ENCODE measurements around the gene KRTAP9-8.

DNA sequence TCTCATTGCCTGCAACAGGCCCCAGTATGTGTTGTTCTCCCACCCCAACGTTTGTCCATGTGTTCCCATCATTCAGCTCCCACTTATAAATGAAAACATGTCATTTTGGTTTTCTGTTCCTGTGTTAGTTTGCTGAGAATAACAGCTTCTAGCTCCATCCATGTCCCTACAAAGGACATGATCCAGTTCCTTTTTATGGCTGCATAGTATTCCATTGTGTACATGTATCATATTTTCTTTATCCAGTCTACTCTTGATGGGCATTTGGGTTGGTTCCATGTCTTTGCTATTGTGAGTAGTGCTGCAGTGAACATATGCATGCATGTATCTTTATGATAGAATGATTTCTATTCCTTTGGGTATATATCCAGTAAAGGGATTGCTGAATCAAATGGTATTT, 22.1 kb upstream of the KRTAP9-8 start:
- TF ChIP-seq, protein P1, sequence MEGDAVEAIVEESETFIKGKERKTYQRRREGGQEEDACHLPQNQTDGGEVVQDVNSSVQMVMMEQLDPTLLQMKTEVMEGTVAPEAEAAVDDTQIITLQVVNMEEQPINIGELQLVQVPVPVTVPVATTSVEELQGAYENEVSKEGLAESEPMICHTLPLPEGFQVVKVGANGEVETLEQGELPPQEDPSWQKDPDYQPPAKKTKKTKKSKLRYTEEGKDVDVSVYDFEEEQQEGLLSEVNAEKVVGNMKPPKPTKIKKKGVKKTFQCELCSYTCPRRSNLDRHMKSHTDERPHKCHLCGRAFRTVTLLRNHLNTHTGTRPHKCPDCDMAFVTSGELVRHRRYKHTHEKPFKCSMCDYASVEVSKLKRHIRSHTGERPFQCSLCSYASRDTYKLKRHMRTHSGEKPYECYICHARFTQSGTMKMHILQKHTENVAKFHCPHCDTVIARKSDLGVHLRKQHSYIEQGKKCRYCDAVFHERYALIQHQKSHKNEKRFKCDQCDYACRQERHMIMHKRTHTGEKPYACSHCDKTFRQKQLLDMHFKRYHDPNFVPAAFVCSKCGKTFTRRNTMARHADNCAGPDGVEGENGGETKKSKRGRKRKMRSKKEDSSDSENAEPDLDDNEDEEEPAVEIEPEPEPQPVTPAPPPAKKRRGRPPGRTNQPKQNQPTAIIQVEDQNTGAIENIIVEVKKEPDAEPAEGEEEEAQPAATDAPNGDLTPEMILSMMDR (IDR thresholded peaks at IDR 0.05): no peak
- TF ChIP-seq POLR2A (IDR thresholded peaks at IDR 0.05): no peak

Data from body of pancreas (tissue), 4 donors.